Stimulated activated CD4-positive, alpha-beta T cell treated with anti-CD3 and anti-CD28 coated beads, Interleukin-4, amount 100 ng/mL, for 24 hours (primary cell): Measurements from ENCODE around the gene DEUP1.
"Not testable (repeated sequence)": the region's sequence is repeated elsewhere in the genome, so short reads cannot be mapped to it uniquely, and the experiment has no call there.

Experiments used
- DNase-seq: peaks from one replicate; pipeline ENCODE4 v3.0.0-alpha.2; 2020

The DEUP1 gene, protein sequence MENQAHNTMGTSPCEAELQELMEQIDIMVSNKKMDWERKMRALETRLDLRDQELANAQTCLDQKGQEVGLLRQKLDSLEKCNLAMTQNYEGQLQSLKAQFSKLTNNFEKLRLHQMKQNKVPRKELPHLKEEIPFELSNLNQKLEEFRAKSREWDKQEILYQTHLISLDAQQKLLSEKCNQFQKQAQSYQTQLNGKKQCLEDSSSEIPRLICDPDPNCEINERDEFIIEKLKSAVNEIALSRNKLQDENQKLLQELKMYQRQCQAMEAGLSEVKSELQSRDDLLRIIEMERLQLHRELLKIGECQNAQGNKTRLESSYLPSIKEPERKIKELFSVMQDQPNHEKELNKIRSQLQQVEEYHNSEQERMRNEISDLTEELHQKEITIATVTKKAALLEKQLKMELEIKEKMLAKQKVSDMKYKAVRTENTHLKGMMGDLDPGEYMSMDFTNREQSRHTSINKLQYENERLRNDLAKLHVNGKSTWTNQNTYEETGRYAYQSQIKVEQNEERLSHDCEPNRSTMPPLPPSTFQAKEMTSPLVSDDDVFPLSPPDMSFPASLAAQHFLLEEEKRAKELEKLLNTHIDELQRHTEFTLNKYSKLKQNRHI

GRCh38 chr11:93330446-93330984 lies at the start of gene DEUP1:
TSS of gene DEUP1 (plus strand) at chr11:93330742. CDS start at chr11:93332260, 1,518 bp downstream.
- DNase-seq: no peak

DNA sequence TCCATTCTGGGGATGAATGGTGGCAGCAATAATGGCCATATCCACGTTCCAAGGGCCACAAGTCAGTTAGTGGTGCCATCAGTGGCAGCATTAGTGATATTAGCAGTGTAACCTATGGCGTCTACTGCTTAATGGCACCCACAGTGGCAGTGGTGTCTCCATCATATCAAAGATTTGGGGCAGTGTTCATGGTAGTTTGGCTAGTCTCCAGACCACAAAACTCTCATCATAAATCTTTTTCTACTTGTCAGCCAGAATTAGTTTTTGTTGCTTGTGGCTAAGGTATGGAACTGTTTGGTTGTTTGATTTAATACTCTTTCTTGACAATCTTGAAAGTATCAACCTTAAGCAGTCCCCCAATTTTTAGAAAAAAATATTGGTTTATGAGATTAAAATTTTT lies 45.1 kb upstream of the DEUP1 start:
- DNase-seq: no peak

GRCh38 chr11:93287434-93287833 lies 43.1 kb upstream of the DEUP1 start:
- no peak for DNase-seq

GRCh38 chr11:93288079-93288478 lies 42.5 kb upstream of the DEUP1 start:
- no peak for DNase-seq

DNA sequence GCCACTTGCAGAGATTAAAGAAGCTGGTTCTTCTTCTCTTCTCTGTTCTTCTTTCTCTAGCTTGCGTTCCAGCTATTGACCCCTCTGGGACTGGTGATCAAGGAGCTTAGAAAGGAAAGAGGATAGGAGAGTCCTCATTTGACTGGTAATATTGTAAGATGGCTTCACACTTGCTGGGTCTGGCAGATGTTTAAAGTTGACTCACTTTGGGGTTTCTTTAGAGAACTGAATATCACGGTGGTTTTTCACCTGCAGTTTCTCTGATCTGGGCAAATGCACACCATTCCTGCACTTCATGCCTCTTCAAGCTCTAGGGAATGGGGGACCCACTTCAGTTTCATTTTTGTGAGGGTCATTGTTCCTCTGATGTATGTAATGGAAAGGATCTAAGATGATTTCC lies 41.8 kb upstream of the DEUP1 start:
- no peak for DNase-seq

- DNase-seq: no peak
These were observed 40.6 kb upstream of the DEUP1 start for GRCh38 chr11:93289782-93290463.

DNA sequence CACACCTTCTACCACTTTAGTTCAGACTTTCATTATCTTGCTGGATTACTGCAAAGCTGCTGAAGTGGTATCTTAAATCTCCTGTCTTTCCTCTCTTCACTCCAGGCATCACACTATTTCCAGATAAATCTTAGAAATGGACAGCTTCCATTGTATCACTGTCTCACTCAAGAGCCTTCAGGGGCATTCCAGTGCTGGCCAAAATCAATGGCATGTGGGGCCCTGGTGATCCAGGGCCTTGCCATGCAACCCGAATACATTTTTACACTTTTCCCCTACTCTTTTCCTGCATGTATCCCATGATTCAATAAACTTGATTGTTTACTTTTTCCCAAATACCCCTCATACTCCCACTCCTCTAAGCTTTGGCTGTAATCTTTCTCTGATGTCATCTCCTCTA lies 39.4 kb upstream of the DEUP1 start:
- no peak for DNase-seq

DNA sequence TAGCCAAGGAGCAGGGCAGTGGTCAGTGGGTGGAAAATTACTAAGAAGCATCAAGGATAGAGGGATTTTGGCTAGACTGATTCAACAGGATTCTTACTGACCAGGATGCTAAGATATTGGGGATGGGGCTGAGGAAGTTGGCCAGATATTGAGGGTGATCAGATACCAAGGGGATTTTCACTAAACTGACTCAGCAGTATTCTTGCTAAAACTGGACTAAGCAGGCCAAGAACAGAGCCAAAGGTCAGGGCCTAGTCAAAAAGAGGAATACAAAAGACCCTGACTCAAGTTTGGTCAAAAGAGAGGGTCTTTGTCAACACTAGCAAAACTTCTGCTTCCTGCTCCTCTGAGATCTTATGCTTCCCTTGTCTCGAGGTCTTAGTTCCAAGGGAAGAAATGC lies 38.6 kb upstream of the DEUP1 start:
- DNase-seq: no peak

DNA sequence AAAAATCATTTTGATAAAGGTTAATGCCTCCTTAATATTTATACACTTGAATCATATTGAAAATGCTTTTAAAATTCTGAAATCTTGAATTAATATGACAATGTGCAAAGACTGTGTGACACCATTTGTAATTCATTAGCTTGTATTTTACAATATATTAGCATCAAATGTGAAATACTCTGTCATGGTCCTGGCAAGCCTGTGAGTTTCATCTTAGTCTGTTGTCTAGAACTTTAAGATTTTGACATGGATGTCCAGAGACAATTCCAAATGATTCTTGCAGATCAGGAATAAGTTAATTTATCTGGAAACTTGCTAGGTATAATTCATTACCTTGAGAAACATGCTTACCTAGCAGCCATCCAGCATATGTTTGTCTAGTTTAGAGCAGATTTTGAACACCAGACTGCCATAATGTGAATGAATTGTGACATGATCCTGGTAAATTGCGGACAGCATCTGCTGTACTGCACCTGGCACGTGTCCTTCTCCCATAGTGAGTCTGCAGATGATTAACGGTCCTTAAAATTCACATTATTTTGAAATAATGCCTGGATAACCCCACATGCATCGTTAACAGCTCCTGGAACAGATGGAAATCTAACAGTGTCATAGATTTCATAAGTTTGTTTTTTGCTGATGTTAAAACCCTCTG lies 34.5 kb upstream of the DEUP1 start:
- DNase-seq: no peak

GRCh38 chr11:93303689-93304088 lies 26.9 kb upstream of the DEUP1 start:
- DNase-seq: no peak

GRCh38 chr11:93314399-93314798 lies 16.1 kb upstream of the DEUP1 start:
- not testable (repeated sequence) for DNase-seq

- DNase-seq: no peak
These were observed 11.2 kb upstream of the DEUP1 start for GRCh38 chr11:93319224-93319839.

GRCh38 chr11:93320230-93320629 lies 10.3 kb upstream of the DEUP1 start:
- no peak for DNase-seq

GRCh38 chr11:93322207-93322606 lies 8.3 kb upstream of the DEUP1 start:
- DNase-seq: no peak

- DNase-seq: no peak
These were observed 6.8 kb upstream of the DEUP1 start for GRCh38 chr11:93323747-93324146.

DNA sequence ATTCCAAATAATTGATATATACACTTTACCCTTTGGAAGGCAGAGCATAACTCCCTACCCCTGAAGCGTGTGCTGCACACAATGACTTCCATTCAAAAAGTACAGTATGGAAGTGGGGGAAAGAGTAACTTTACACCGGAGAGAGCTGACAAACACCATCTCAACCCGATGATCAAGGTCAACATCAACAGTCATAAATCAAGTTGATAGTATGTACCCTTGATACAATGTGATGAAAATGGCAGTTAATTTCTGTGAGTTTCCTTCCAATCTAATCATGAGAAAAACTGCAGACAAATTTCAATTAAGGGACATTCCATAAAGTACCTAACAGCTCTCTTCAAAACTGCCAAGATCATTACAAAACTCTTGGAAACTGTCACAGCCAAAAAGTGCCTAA lies 6.0 kb upstream of the DEUP1 start:
- no peak for DNase-seq

DNA sequence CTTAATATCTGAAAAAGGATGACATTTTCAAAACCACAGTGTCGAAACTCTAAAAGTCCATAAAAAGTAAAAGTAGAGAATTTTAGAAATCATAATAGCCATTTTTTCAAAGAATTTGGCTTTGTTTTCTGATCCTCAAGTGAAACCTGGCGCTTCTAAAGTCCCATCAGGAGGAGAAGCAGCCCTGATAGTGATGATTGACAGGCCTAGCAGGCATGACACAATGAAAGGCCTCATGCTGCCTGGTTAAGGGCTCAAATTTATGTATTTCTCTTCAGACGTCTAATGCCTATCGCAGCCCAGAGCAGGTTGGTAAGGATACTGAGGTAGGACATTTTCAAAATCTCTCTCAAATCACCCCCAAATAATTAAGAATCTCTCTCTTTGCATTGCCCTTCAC lies 3.9 kb upstream of the DEUP1 start:
- DNase-seq: no peak

DNA sequence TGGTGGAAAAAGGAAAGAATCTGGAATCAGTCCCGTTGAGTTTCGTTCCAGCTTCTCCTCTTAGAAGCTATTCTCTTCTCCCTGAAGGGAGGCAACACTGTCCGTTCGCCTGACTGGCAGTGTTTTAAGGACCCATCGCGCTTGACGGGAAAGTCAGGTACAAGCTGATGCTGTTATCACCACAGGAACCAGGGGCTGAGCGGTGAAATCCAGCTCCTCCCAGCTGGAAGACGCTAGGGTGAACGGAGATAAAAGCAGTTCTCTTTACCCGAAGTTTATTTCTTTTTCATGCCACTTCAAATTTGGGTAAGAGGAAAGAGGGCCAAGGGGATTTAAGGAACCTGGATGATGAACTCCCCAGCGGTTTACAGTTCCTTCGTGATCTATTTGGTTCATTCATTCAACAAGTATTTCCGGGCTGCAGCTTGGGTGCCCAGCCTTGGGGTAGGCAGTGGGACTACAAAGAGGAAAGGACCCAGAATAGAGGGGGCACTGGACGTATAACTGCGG lies 551 bp upstream of the DEUP1 start:
- DNase-seq: no peak

- no peak for DNase-seq
These were observed 9.7 kb downstream of the DEUP1 start for GRCh38 chr11:93340223-93340622.

GRCh38 chr11:93344855-93345333 lies 14.4 kb downstream of the DEUP1 start:
- DNase-seq: no peak

DNA sequence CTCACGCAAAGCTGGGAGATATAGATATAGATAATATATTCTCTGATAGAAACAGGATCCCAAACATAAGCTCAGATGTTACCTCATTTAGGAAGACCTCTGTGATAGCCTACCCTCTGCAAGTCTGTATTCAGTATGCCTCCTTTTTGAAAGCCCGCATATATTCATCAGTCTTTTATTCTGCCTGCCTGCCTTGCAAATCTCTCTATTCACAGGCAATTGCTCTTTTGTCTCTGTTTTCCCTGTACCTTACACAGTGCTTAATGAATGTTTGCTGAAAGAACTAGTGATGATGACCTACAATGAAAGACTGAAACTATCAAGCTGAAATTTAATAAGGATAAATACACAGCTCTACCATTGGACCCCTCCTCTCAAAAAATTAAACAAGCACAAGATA lies 18.4 kb downstream of the DEUP1 start:
- no peak for DNase-seq

- DNase-seq: no peak
These were observed 20.3 kb downstream of the DEUP1 start for GRCh38 chr11:93350835-93351234.
